ENCODE measurements around the gene MYH6. TPM values are rescaled to one million over a fixed set of nuclear protein-coding genes. Genes with fewer than 3 reads are reported as not detected.

Gene MYH6
- total RNA-seq, 1 experiment from 2014 or later, result not detected

GRCh38 chr14:23404331-23404900, 3.7 kb downstream of the MYH6 start:
- no peak overlapping the region for H3K27ac ChIP-seq (ENCODE audit: low read length)
- H3K36me3 ChIP-seq (ENCODE audit: control insufficient read depth, insufficient read depth, low read length), result no peaks in the 10 kb centered on the region
- H3K9me3 ChIP-seq (ENCODE audit: control insufficient read depth, insufficient read depth, low read depth, low read length), result no peaks in the 10 kb centered on the region
- intact Hi-C loops (cut with micrococcal nuclease; ENCODE audit: unreplicated experiment), result no loop called here
- in situ Hi-C loops (cut with HindIII; ENCODE audit: low pct_unique_long_range_greater_than_20kb, low sequenced_read_pairs), result no loop called here
- TF ChIP-seq SIN3A (IDR thresholded peaks at IDR 0.05; ENCODE audit: borderline replicate concordance, insufficient read depth, low read depth, low read length), result no peak
- TF ChIP-seq TCF7L2 (IDR thresholded peaks at IDR 0.05; ENCODE audit: low read depth, low read length), result no peak
- no peak for TF ChIP-seq REST (IDR thresholded peaks at IDR 0.05; ENCODE audit: insufficient read depth in 1 of 2, low read depth in 2 of 2, low read length in 1 of 2)
- no peak for TF ChIP-seq POLR2AphosphoS5 (IDR thresholded peaks at IDR 0.05; ENCODE audit: low read depth, low read length)
- no peak for TF ChIP-seq CTCF (IDR thresholded peaks at IDR 0.05)
- ChIA-PET POLR2A (no interaction called here), CTCF (no interaction called here)
- H3K27me3 ChIP-seq (ENCODE audit: control insufficient read depth, insufficient read depth, low read length), result no peaks in the 10 kb centered on the region; the same call in 1 of the 2 replicates
- no peak for DNase-seq (ENCODE audit: low read depth, low spot score)
- ATAC-seq, result no peak
- BruUV-seq (replicated peaks), result no TSS peak
- no peaks in the 10 kb centered on the region for H3K4me1 ChIP-seq (ENCODE audit: control insufficient read depth, insufficient read depth, low read length)
- H3K4me3 ChIP-seq (ENCODE audit: low read depth in 2 of 2, low read length in 2 of 2), result no peak overlapping the region

GRCh38 chr14:23403908-23404307, 4.2 kb downstream of the MYH6 start:
- ChIA-PET CTCF (no interaction called here), POLR2A (no interaction called here)
- Histone ChIP-seq H3K4me3 (ENCODE audit: low read depth in 2 of 2, low read length in 2 of 2) (no peak overlapping the region), H3K36me3 (ENCODE audit: control insufficient read depth, insufficient read depth, low read length) (no peaks in the 10 kb centered on the region), H3K27ac (ENCODE audit: low read length) (no peak overlapping the region), H3K27me3 (ENCODE audit: control insufficient read depth, insufficient read depth, low read length) (no peaks in the 10 kb centered on the region; the same call in 1 of the 2 replicates), H3K4me1 (ENCODE audit: control insufficient read depth, insufficient read depth, low read length) (no peaks in the 10 kb centered on the region), H3K9me3 (ENCODE audit: control insufficient read depth, insufficient read depth, low read depth, low read length) (no peaks in the 10 kb centered on the region)
- no TSS peak for BruUV-seq (replicated peaks)
- intact Hi-C loops (cut with micrococcal nuclease; ENCODE audit: unreplicated experiment) (no loop called here), in situ Hi-C loops (cut with HindIII; ENCODE audit: low pct_unique_long_range_greater_than_20kb, low sequenced_read_pairs) (no loop called here)
- TF ChIP-seq TCF7L2 (IDR thresholded peaks at IDR 0.05; ENCODE audit: low read depth, low read length) (no peak), REST (IDR thresholded peaks at IDR 0.05; ENCODE audit: insufficient read depth in 1 of 2, low read depth in 2 of 2, low read length in 1 of 2) (no peak), CTCF (IDR thresholded peaks at IDR 0.05) (no peak), SIN3A (IDR thresholded peaks at IDR 0.05; ENCODE audit: borderline replicate concordance, insufficient read depth, low read depth, low read length) (no peak), POLR2AphosphoS5 (IDR thresholded peaks at IDR 0.05; ENCODE audit: low read depth, low read length) (no peak)
- DNase-seq (ENCODE audit: low read depth, low spot score) (no peak), ATAC-seq (no peak)
